Chondrocyte (in vitro differentiated cells): ENCODE results near the gene HPSE2. TPM values are rescaled to one million over a fixed set of nuclear protein-coding genes. Genes with fewer than 3 reads are reported as not detected.

Source experiments
- DNase-seq: peaks from one replicate; pipeline ENCODE4 v3.0.0; 2021; ENCODE audit warnings: mixed read lengths, low spot score
- H3K27ac Mint-ChIP-seq: one replicate; pipeline ENCODE4 v1.8.0; 2021; ENCODE audit warnings: mild to moderate bottlenecking, moderate library complexity, mixed read lengths; ENCODE audit not compliant: unreplicated experiment
- H3K27me3 Mint-ChIP-seq: 2 replicates; pipeline ENCODE4 v1.8.0; 2021; ENCODE audit warnings: low read depth, mixed read lengths
- H3K36me3 Mint-ChIP-seq: 2 replicates; pipeline ENCODE4 v1.8.0; 2021; ENCODE audit warnings: low read depth, mixed read lengths
- H3K4me1 Mint-ChIP-seq: 2 replicates; pipeline ENCODE4 v1.8.0; 2021; ENCODE audit warnings: low read depth, mild to moderate bottlenecking, mixed read lengths
- H3K4me3 Mint-ChIP-seq: one replicate; pipeline ENCODE4 v1.8.0; 2021; ENCODE audit warnings: mild to moderate bottlenecking, moderate library complexity, mixed read lengths; ENCODE audit not compliant: unreplicated experiment
- H3K9me3 Mint-ChIP-seq: 2 replicates; pipeline ENCODE4 v1.8.0; 2021; ENCODE audit warnings: low read depth, mixed read lengths
- total RNA-seq: library from RNA; stranded (reverse); gene quantifications from 3 replicates; pipeline ENCODE4 v1.2.1, GENCODE V29; 2021
- TF ChIP-seq, protein P1 (sequence below): fragments of 200-600 bp; sonication (generic); IDR thresholded peaks from 2 replicates; pipeline ENCODE4 v1.5.0; 2021; ENCODE audit warnings: antibody characterized with exemption, mild to moderate bottlenecking, moderate library complexity

Gene HPSE2
- total RNA-seq, 1 donor from 2014 or later = not detected

DNA sequence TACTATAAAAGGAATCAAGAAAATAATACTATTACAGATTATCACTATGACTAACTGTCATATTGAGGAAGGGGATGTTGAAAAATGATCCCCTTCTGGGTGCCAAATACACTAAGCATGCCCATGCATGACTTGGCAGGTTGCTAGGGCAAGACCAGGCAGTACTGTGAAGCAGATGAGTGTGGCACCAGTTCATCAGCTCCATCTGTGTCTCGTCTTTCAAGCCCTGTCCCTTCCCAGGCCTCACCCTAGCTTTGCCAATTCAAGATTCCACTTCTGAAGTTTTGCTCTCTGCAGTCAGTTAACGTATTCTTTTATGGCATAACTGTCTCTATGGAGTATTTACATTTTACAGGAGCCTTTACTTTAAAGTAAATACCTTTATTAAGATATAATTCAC lies 653.3 kb downstream of the HPSE2 start:
- no peaks in the 10 kb centered on the region for H3K4me1 Mint-ChIP-seq
- H3K27ac Mint-ChIP-seq = no peak overlapping the region
- H3K4me3 Mint-ChIP-seq = no peak overlapping the region
- no peaks in the 10 kb centered on the region for H3K9me3 Mint-ChIP-seq
- no peak for DNase-seq
- peaks cover 16% of the 10 kb centered on the region for H3K27me3 Mint-ChIP-seq
- H3K36me3 Mint-ChIP-seq = no peaks in the 10 kb centered on the region
- TF ChIP-seq, protein P1, sequence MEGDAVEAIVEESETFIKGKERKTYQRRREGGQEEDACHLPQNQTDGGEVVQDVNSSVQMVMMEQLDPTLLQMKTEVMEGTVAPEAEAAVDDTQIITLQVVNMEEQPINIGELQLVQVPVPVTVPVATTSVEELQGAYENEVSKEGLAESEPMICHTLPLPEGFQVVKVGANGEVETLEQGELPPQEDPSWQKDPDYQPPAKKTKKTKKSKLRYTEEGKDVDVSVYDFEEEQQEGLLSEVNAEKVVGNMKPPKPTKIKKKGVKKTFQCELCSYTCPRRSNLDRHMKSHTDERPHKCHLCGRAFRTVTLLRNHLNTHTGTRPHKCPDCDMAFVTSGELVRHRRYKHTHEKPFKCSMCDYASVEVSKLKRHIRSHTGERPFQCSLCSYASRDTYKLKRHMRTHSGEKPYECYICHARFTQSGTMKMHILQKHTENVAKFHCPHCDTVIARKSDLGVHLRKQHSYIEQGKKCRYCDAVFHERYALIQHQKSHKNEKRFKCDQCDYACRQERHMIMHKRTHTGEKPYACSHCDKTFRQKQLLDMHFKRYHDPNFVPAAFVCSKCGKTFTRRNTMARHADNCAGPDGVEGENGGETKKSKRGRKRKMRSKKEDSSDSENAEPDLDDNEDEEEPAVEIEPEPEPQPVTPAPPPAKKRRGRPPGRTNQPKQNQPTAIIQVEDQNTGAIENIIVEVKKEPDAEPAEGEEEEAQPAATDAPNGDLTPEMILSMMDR = no peak

DNA sequence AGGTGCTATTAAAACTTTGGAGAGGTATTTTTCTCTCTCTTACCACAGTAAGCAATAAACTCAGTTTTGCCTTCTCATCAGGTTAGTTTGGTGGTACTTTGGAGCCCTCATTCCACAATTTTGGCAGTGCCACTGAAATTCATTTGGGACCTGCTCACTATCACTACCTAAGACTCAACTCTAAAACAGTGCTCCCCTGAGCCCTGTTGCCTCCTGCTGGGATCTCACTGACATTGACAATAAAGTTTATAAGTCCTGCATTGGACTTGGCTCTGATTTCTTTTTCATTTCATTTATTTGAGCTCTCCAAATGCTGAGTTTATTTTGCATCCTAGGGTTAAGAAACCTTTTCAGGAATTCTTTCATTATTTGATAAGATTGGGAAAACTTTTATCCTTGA lies 658.1 kb downstream of the HPSE2 start:
- Mint-ChIP-seq H3K4me1 (no peaks in the 10 kb centered on the region), H3K36me3 (no peaks in the 10 kb centered on the region), H3K4me3 (no peak overlapping the region), H3K9me3 (no peaks in the 10 kb centered on the region), H3K27ac (no peak overlapping the region), H3K27me3 (peaks cover 18% of the 10 kb centered on the region)
- TF ChIP-seq, protein P1 = no peak
- no peak for DNase-seq

DNA sequence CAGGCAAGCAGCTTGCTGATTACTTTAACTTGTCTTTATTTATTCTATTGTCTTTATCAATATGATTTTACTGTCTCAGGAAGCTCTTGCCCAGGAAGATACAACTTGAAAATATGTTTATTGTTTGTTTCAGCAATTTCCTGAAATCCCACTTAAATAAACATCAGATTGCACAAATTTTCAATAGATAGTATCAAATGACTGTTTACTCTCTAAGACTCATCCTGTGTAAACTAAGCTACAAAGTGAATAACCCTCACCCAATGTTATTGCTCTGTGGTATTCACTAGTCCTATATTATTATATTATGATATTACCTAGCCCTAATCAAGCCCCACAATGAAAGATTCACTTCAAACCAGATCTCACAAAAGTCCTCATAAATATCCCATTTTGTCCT lies 658.5 kb downstream of the HPSE2 start:
- Mint-ChIP-seq H3K27ac (no peak overlapping the region), H3K9me3 (no peaks in the 10 kb centered on the region), H3K27me3 (peaks cover 18% of the 10 kb centered on the region), H3K36me3 (no peaks in the 10 kb centered on the region), H3K4me1 (no peaks in the 10 kb centered on the region), H3K4me3 (no peak overlapping the region)
- TF ChIP-seq, protein P1 = no peak
- DNase-seq = no peak

DNA sequence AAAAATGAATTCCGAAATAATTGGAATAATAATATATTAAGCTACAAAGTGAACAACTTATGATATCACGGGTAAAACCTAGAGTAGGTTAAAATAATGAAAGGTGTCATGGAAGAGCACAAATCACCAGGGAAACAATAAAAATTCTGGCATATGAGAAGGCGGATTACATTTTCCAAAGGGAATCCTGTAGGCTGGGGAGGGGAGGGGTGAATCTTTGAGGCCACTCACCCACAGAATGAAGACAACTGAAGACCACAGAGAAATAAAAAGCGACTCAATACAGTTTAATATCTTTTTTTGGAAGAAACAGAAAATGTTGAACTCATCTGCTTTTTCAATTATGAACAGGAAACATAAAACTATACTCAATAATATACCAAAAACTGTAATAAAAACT lies 659.6 kb downstream of the HPSE2 start:
- Mint-ChIP-seq H3K27me3 (peaks cover 18% of the 10 kb centered on the region), H3K4me3 (no peak overlapping the region), H3K27ac (no peak overlapping the region), H3K9me3 (no peaks in the 10 kb centered on the region), H3K4me1 (no peaks in the 10 kb centered on the region), H3K36me3 (no peaks in the 10 kb centered on the region)
- TF ChIP-seq, protein P1 = no peak
- no peak for DNase-seq

DNA sequence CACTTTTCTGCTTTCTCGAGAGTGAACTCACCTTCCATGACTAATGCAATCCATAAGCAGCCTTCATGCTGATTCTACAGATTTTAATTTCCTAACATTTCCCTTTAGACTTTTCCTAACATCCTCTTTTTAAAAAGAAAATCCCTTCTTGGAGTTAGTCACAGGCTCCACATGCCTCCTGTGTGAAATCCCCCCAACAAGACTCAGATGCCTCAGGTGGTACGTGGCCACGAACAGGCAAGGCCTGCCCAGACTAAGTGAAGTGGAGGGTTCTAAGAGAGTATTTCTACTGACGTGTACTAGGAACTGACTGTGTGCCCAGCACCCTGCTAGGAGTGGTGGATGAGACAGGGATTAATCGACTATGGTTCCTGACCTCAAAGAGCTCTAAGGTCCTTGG lies 663.1 kb downstream of the HPSE2 start:
- Mint-ChIP-seq H3K27me3 (peaks cover 2% of the 10 kb centered on the region), H3K4me3 (no peak overlapping the region), H3K4me1 (no peaks in the 10 kb centered on the region), H3K27ac (no peak overlapping the region), H3K36me3 (no peaks in the 10 kb centered on the region), H3K9me3 (no peaks in the 10 kb centered on the region)
- no peak for DNase-seq
- TF ChIP-seq, protein P1 = no peak
